Esophagus squamous epithelium (tissue), 5 donors: Measurements from ENCODE around the gene COL26A1. TPM values are rescaled to one million over a fixed set of nuclear protein-coding genes. Genes with fewer than 3 reads are reported as not detected.

ENCODE experiments used
- DNase-seq: peaks from one replicate; lab custom pipeline; 2025; lab: John Stamatoyannopoulos, UW
- H3K27ac ChIP-seq, 4 donors: fragments of 200-600 bp; sonication (generic); one replicate each; pipeline ENCODE4 v1.5.1; 2016 to 2019; ENCODE audit warnings: mild to moderate bottlenecking in 1 of 4
- H3K27me3 ChIP-seq, 4 donors: fragments of 200-600 bp; sonication (generic); 1 replicate in 3 of 4; 2 replicates in 1 of 4; pipeline versions ENCODE4 v1.5.1 to v1.6.0; 2017 to 2021; ENCODE audit warnings: antibody characterized with exemption in 1 of 4
- H3K36me3 ChIP-seq, 3 donors: fragments of 200-600 bp; sonication (generic); one replicate each; pipeline ENCODE4 v1.5.1; 2016 to 2019
- H3K4me1 ChIP-seq, 3 donors: fragments of 200-600 bp; sonication (generic); one replicate each; pipeline ENCODE4 v1.5.1; 2017 to 2019
- H3K4me3 ChIP-seq, 4 donors: fragments of 200-600 bp; sonication (generic); 1 replicate in 3 of 4; 2 replicates in 1 of 4; pipeline ENCODE4 v1.5.1; 2016 to 2019; ENCODE audit warnings: mild to moderate bottlenecking in 2 of 4, moderate library complexity in 1 of 4
- H3K9me3 ChIP-seq, 3 donors: fragments of 200-600 bp; sonication (generic); one replicate each; pipeline ENCODE4 v1.5.1; 2016 to 2019
- CTCF ChIP-seq, 6 experiments: fragments of 450-650 bp in 4 of 6; fragments of 200-600 bp in 2 of 6; sonication (generic) in 2 of 6; IDR thresholded peaks; one replicate each; pipeline ENCODE4 v1.5.1; 2016 to 2019; ENCODE audit warnings: antibody characterized with exemption in 6 of 6, mild to moderate bottlenecking in 4 of 6, moderate library complexity in 4 of 6
- POLR2A ChIP-seq, 4 donors: fragments of 450-650 bp; IDR thresholded peaks; one replicate each; pipeline ENCODE4 v1.6.1; 2017; ENCODE audit warnings: antibody characterized with exemption in 4 of 4, mild to moderate bottlenecking in 4 of 4, moderate library complexity in 3 of 4
- WGBS, 2 donors: methylation state at CpG; one replicate each; pipeline ENCODE4 v1.1.5; 2018; 5-methylcytosine and 5-hydroxymethylcytosine counted together
- intact Hi-C: fragments of 100-400 bp; cut with DNase I; formaldehyde crosslinking; loops from one replicate; pipeline ENCODE4 v1.15.0; 2022
- total RNA-seq, 4 donors: library from RNA; depleted of rRNA; stranded (reverse); fragments of >200 nt; gene quantifications; one replicate each; pipeline ENCODE4 v1.1.0, GENCODE V29; 2016
- donor health status: DM: yes; HTN: yes; CAD: no.

The COL26A1 gene
- not detected for total RNA-seq

GRCh38 chr7:101362334-101363195, at the start of gene COL26A1:
Gene COL26A1, plus strand, starts transcription at chr7:101362875. Its CDS starts 158 bp downstream, at chr7:101363033.
- DNase-seq: no peak
- H3K9me3 ChIP-seq: no peaks in the 10 kb centered on the region
- WGBS, 2 donors: 43 to 52% methylated on average over 11 to 12 of the region's 76 CpGs
- H3K27ac ChIP-seq: no peak within 1 kb of the TSS
- peak within 1 kb of the TSS; percentile 32 to 63 (median 50) for H3K4me3 ChIP-seq
- no peaks in the 10 kb centered on the region for H3K36me3 ChIP-seq
- TF ChIP-seq CTCF (IDR thresholded peaks at IDR 0.05) (no peak), POLR2A (IDR thresholded peaks at IDR 0.05) (no peak)
- peaks cover 0 to 69% (median 5%) of the 10 kb centered on the region in 4 donors for H3K27me3 ChIP-seq
- H3K4me1 ChIP-seq: peaks cover 12 to 23% (median 16%) of the 10 kb centered on the region in 3 donors
- intact Hi-C loops: no loop called here

DNA sequence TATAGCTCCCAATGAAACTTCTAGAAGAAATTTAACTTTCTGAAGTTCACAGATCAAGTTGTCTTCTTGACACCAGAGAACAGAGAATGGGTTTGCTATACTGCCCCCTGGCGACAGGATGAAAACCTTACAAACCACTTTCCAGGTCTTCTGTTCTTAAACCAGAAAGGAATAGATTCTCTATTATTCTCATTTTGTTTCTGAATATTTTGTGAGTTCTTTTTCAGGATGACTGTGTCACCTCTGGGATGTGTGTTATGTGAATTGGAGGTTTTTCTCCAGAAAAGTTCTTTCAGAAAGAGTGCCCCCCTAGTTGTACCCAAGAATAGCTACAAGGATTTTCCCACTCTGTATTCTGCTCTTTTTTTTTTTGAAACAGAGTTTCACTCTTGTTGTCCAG, 47.3 kb upstream of the COL26A1 start:
- 0% methylated on average over 1 of the region's 1 CpG for WGBS, 2 donors

DNA sequence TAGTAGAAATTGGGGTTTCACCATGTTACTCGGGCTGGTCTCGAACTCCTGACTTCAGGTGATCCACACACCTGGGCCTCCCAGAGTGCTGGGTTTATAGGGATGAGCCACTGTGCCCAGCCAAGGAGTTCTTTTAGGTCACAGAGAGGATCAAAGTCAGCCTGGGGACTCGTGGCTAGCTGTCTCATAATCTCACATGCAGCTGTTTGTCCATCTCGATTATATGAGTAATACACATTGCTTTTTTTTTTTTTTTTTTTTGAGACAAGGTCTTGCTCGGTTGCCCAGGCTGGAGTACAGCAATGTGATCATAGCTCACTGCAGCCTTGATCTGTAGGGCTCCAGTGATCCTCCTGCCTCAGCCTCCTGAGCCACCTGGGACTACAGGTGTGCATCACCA, 43.3 kb upstream of the COL26A1 start:
- 48 to 67% methylated on average over 5 of the region's 5 CpGs for WGBS, 2 donors
- intact Hi-C loops: no loop called here

More for the DNA sequence above, 47.3 kb upstream of the COL26A1 start:
- Histone ChIP-seq H3K4me1 (no peaks in the 10 kb centered on the region), H3K9me3 (peaks cover 0 to 1% (median 0%) of the 10 kb centered on the region in 3 donors), H3K36me3 (peaks cover 0 to 48% (median 4%) of the 10 kb centered on the region in 3 donors), H3K27ac (no peak overlapping the region), H3K27me3 (peaks cover 0 to 1% (median 0%) of the 10 kb centered on the region in 4 donors), H3K4me3 (no peak overlapping the region)
- no peak for DNase-seq
- TF ChIP-seq POLR2A (IDR thresholded peaks at IDR 0.05): no peak
- TF ChIP-seq CTCF (IDR thresholded peaks at IDR 0.05): peak; percentile 19 to 63 (median 41)
- intact Hi-C loops: no loop called here

GRCh38 chr7:101321491-101322401, 40.9 kb upstream of the COL26A1 start, which contains the start of gene IFT22:
Gene IFT22, minus strand, starts transcription at chr7:101321812. Its CDS starts 103 bp downstream, at chr7:101321709.
- TF ChIP-seq POLR2A (IDR thresholded peaks at IDR 0.05): no peak
- TF ChIP-seq CTCF (IDR thresholded peaks at IDR 0.05): peak in 3 of 6 experiments; percentile 6 to 12 (median 9)
- intact Hi-C loops: no loop called here
- H3K27me3 ChIP-seq: no peaks in the 10 kb centered on the region
- H3K4me3 ChIP-seq: peak within 1 kb of the TSS; percentile 52 to 77 (median 66)
- H3K4me1 ChIP-seq: peaks cover 7 to 16% (median 7%) of the 10 kb centered on the region in 3 donors
- peak within 1 kb of the TSS; percentile 67 to 88 (median 78) for H3K27ac ChIP-seq
- WGBS, 2 donors: 0 to 2% methylated on average over 17 to 30 of the region's 69 CpGs
- H3K36me3 ChIP-seq: peaks cover 0 to 22% (median 4%) of the 10 kb centered on the region in 3 donors
- H3K9me3 ChIP-seq: no peaks in the 10 kb centered on the region
- peak; percentile 54 for DNase-seq

More for the DNA sequence above, 43.3 kb upstream of the COL26A1 start:
- H3K9me3 ChIP-seq: no peaks in the 10 kb centered on the region
- peaks cover 7 to 16% (median 7%) of the 10 kb centered on the region in 3 donors for H3K4me1 ChIP-seq
- H3K27ac ChIP-seq: no peak overlapping the region
- no peak for DNase-seq
- no peaks in the 10 kb centered on the region for H3K27me3 ChIP-seq
- TF ChIP-seq POLR2A (IDR thresholded peaks at IDR 0.05) (no peak), CTCF (IDR thresholded peaks at IDR 0.05) (no peak)
- H3K36me3 ChIP-seq: peaks cover 0 to 44% (median 4%) of the 10 kb centered on the region in 3 donors
- no peak overlapping the region for H3K4me3 ChIP-seq
